ENCODE data around the gene ABR.

Gene ABR

DNA sequence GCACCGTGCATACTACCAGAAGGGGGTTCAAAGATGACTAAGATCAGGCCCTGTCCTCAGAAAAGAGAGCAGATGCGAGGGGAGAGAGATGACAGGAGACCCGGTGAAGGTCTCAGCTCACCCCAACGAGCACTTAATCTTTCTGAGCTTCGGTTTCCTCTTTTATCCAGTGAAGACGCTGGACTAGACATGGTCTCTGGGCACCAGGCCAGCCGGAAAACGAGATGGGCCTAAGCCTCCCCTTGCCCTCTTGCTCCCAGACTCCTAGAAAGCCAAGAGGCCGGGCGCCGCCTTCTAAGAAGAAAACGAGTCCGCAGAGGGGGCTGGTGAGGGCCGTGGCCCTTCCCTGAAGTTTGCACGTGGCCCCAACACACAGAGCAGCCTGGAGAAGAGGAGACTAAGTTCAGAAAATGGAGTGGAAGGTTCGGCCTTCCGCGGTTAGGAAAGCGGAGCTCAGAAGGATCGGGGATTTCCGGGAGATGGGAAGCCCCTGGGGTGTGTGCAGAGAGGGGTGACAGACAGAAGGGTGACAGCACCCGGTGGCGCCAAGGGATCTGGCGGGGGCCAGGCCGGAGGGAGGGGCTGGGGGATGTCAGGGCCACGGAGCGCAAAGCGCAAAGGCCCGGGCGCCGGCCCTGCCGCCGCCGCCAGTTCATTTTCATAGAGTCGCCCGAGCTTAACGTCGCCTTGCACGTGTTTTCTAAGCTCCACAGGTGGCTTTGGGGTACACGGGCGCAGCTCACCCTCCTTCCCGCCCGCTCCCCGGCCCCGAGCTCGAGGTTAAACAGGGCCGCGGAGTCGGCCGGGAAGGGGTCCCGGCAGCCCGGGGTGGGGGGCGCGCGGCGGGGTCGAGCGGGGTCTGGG, 48.4 kb upstream of the ABR start:
- Histone ChIP-seq H3K9me3 (ENCODE audit: insufficient read depth, low read length, severe bottlenecking) (no peaks in the 10 kb centered on the region), H3K79me2 (ENCODE audit: insufficient read depth, low read length) (no peaks in the 10 kb centered on the region), H3K4me3 (ENCODE audit: low read depth in 1 of 2, low read length in 2 of 2) (no peak overlapping the region), H3K27me3 (ENCODE audit: insufficient read depth, low read length, poor library complexity) (no peaks in the 10 kb centered on the region), H3K9ac (ENCODE audit: low read depth, low read length) (no peak overlapping the region), H4K20me1 (ENCODE audit: insufficient read depth, low read length) (no peaks in the 10 kb centered on the region; the same call in 1 of the 2 replicates), H3K27ac (ENCODE audit: low read length) (no peak overlapping the region), H3K36me3 (ENCODE audit: insufficient read depth, low read length) (no peaks in the 10 kb centered on the region), H3K4me2 (ENCODE audit: insufficient read depth, low read length) (no peak overlapping the region), H2AFZ (ENCODE audit: low read depth, low read length) (no peak overlapping the region), H3K4me1 (ENCODE audit: insufficient read depth, low read length) (no peaks in the 10 kb centered on the region)
- TF ChIP-seq, protein P1, sequence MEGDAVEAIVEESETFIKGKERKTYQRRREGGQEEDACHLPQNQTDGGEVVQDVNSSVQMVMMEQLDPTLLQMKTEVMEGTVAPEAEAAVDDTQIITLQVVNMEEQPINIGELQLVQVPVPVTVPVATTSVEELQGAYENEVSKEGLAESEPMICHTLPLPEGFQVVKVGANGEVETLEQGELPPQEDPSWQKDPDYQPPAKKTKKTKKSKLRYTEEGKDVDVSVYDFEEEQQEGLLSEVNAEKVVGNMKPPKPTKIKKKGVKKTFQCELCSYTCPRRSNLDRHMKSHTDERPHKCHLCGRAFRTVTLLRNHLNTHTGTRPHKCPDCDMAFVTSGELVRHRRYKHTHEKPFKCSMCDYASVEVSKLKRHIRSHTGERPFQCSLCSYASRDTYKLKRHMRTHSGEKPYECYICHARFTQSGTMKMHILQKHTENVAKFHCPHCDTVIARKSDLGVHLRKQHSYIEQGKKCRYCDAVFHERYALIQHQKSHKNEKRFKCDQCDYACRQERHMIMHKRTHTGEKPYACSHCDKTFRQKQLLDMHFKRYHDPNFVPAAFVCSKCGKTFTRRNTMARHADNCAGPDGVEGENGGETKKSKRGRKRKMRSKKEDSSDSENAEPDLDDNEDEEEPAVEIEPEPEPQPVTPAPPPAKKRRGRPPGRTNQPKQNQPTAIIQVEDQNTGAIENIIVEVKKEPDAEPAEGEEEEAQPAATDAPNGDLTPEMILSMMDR (IDR thresholded peaks at IDR 0.05; ENCODE audit: borderline replicate concordance, extremely low read depth, low read length, poor library complexity, severe bottlenecking) = no peak
- TF ChIP-seq EZH2 (IDR thresholded peaks at IDR 0.05; ENCODE audit: borderline replicate concordance, low read depth, low read length, severe bottlenecking) = no peak
- no peak for DNase-seq
- no peak for ATAC-seq (ENCODE audit: insufficient read depth, low read depth)

DNA sequence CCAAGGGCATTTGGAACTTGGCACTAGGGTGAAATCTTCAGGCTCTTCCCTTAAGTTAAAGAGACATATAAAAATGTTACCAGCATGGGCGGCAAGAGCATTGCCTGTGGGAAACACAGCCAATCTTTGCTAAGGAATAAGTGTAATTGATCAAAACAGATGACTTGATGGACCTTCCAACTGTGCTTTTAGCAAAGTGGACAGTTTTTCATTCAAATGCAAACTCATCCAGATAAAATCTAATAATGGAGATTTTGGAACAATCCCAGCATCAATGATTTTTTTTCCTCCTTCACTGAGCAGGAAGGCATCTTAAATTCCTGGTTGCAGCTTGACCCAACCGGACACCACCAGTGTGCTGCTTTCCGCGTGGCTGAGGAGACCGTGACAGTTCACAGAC, 47.6 kb upstream of the ABR start:
- no peaks in the 10 kb centered on the region for H3K27me3 ChIP-seq (ENCODE audit: insufficient read depth, low read length, poor library complexity)

DNA sequence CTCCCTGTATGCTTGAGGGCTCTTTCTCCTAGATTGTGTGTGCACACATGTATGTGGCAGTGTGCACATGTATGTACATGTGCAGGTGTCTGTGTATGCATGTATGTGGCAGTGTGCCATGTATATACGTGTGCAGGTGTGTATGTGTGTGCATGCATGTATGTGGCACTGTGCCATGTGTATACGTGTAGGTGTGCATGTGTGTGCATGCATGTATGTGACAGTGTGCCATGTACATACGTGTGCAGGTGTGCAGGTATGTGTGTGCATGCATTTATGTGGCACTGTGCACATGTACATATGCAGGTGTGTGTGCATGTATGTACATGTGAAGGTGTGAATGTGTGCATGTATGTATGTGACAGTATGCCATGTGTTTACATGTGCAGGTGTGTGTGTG, 46.5 kb upstream of the ABR start:
- no peaks in the 10 kb centered on the region for H3K36me3 ChIP-seq (ENCODE audit: insufficient read depth, low read length)
- H3K4me1 ChIP-seq (ENCODE audit: insufficient read depth, low read length) = no peaks in the 10 kb centered on the region
- H3K4me2 ChIP-seq (ENCODE audit: insufficient read depth, low read length) = no peak overlapping the region
- ATAC-seq (ENCODE audit: insufficient read depth, low read depth) (no peak), DNase-seq (no peak)
- H3K4me3 ChIP-seq (ENCODE audit: low read depth in 1 of 2, low read length in 2 of 2) = no peak overlapping the region
- H3K9ac ChIP-seq (ENCODE audit: low read depth, low read length) = no peak overlapping the region
- H3K9me3 ChIP-seq (ENCODE audit: insufficient read depth, low read length, severe bottlenecking) = no peaks in the 10 kb centered on the region
- H2AFZ ChIP-seq (ENCODE audit: low read depth, low read length) = no peak overlapping the region
- no peak overlapping the region for H3K27ac ChIP-seq (ENCODE audit: low read length)
- TF ChIP-seq, protein P1 (IDR thresholded peaks at IDR 0.05; ENCODE audit: borderline replicate concordance, extremely low read depth, low read length, poor library complexity, severe bottlenecking) = no peak
- no peak for TF ChIP-seq EZH2 (IDR thresholded peaks at IDR 0.05; ENCODE audit: borderline replicate concordance, low read depth, low read length, severe bottlenecking)
- H3K27me3 ChIP-seq (ENCODE audit: insufficient read depth, low read length, poor library complexity) = no peaks in the 10 kb centered on the region
- H4K20me1 ChIP-seq (ENCODE audit: insufficient read depth, low read length) = no peaks in the 10 kb centered on the region; the same call in 1 of the 2 replicates
- no peaks in the 10 kb centered on the region for H3K79me2 ChIP-seq (ENCODE audit: insufficient read depth, low read length)

More for the DNA sequence above, 47.6 kb upstream of the ABR start:
- Histone ChIP-seq H3K9ac (ENCODE audit: low read depth, low read length) (no peak overlapping the region), H2AFZ (ENCODE audit: low read depth, low read length) (no peak overlapping the region), H3K27ac (ENCODE audit: low read length) (no peak overlapping the region), H4K20me1 (ENCODE audit: insufficient read depth, low read length) (no peaks in the 10 kb centered on the region; the same call in 1 of the 2 replicates), H3K4me2 (ENCODE audit: insufficient read depth, low read length) (no peak overlapping the region), H3K4me3 (ENCODE audit: low read depth in 1 of 2, low read length in 2 of 2) (no peak overlapping the region), H3K79me2 (ENCODE audit: insufficient read depth, low read length) (no peaks in the 10 kb centered on the region), H3K9me3 (ENCODE audit: insufficient read depth, low read length, severe bottlenecking) (no peaks in the 10 kb centered on the region), H3K4me1 (ENCODE audit: insufficient read depth, low read length) (no peaks in the 10 kb centered on the region), H3K36me3 (ENCODE audit: insufficient read depth, low read length) (no peaks in the 10 kb centered on the region)
- DNase-seq (no peak), ATAC-seq (ENCODE audit: insufficient read depth, low read depth) (no peak)
- no peak for TF ChIP-seq EZH2 (IDR thresholded peaks at IDR 0.05; ENCODE audit: borderline replicate concordance, low read depth, low read length, severe bottlenecking)
- TF ChIP-seq, protein P1 (IDR thresholded peaks at IDR 0.05; ENCODE audit: borderline replicate concordance, extremely low read depth, low read length, poor library complexity, severe bottlenecking) = no peak

Measured in DND-41 (cell line).